ENCODE results near the gene HMCN1. TPM values are rescaled to one million over a fixed set of nuclear protein-coding genes. Genes with fewer than 3 reads are reported as not detected.

The HMCN1 gene
- total and polyA plus RNA-seq, 4 experiments from 2014 or later: 0.19 to 0.29 TPM; not detected in 2

DNA sequence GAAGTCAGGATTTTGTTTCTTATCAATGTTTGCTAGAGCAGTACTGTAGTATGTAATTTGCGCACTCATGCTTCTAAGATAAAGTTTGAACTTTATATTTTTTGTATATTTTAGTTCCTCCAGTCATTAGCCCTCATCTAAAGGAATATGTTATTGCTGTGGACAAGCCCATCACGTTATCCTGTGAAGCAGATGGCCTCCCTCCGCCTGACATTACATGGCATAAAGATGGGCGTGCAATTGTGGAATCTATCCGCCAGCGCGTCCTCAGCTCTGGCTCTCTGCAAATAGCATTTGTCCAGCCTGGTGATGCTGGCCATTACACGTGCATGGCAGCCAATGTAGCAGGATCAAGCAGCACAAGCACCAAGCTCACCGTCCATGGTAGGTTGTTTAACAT is 388.6 kb downstream of the HMCN1 start:
- Mint-ChIP-seq H3K4me1 (no peaks in the 10 kb centered on the region), H3K27me3 (peaks cover 0 to 6% of the 10 kb centered on the region in 2 donors), H3K36me3 (no peaks in the 10 kb centered on the region), H3K9me3 (peaks cover 0 to 2% (median 0%) of the 10 kb centered on the region in 8 donors), H3K27ac (no peak overlapping the region), H3K4me3 (no peak overlapping the region)
- Histone ChIP-seq H3K9me3 (ENCODE audit: control insufficient read depth in 1 of 2, low read length in 2 of 2) (no peaks in the 10 kb centered on the region), H3K4me3 (ENCODE audit: low read length in 2 of 2) (no peak overlapping the region), H3K36me3 (ENCODE audit: insufficient read depth, low read length) (no peaks in the 10 kb centered on the region), H3K4me1 (ENCODE audit: insufficient read depth, low read length) (no peaks in the 10 kb centered on the region), H3K27me3 (ENCODE audit: insufficient read depth, low read length) (no peaks in the 10 kb centered on the region), H3K27ac (ENCODE audit: low read depth, low read length) (no peak overlapping the region)
- intact Hi-C loops (cut with micrococcal nuclease): no loop called here
- ChIA-PET CTCF (ENCODE audit: partially characterized antibody) (no interaction called here), POLR2A (ENCODE audit: partially characterized antibody) (no interaction called here)
- DNase-seq: no peak

DNA sequence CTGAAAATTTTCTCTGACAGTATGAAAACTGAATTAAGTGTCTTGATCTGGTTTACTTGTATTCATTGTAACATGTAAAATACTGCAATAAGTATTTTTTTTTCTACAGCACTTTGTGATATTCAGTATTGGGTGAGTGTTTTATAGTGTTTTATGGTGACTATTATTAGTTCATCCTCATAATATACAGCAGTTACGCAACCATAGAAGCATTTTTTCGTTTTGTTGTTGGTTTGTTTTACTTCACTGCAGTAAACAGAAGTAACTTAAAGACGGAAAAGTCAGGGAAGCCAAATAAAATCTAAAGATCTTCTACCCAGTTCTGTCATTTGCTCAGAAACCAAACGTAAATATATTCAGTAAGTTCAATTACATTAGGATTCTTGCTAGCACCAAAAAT is 390.8 kb downstream of the HMCN1 start:
- Histone ChIP-seq H3K9me3 (ENCODE audit: control insufficient read depth in 1 of 2, low read length in 2 of 2) (no peaks in the 10 kb centered on the region), H3K36me3 (ENCODE audit: insufficient read depth, low read length) (no peaks in the 10 kb centered on the region), H3K4me1 (ENCODE audit: insufficient read depth, low read length) (no peaks in the 10 kb centered on the region), H3K27ac (ENCODE audit: low read depth, low read length) (no peak overlapping the region), H3K27me3 (ENCODE audit: insufficient read depth, low read length) (no peaks in the 10 kb centered on the region), H3K4me3 (ENCODE audit: low read length in 2 of 2) (no peak overlapping the region)
- H3K36me3 Mint-ChIP-seq: no peaks in the 10 kb centered on the region
- H3K4me1 Mint-ChIP-seq: no peaks in the 10 kb centered on the region
- intact Hi-C loops (cut with micrococcal nuclease): no loop called here
- H3K27me3 Mint-ChIP-seq: peaks cover 0 to 6% of the 10 kb centered on the region in 2 donors
- no peak overlapping the region for H3K4me3 Mint-ChIP-seq
- DNase-seq: no peak
- no peak overlapping the region for H3K27ac Mint-ChIP-seq
- ChIA-PET CTCF (ENCODE audit: partially characterized antibody) (no interaction called here), POLR2A (ENCODE audit: partially characterized antibody) (no interaction called here)
- H3K9me3 Mint-ChIP-seq: peaks cover 0 to 2% (median 0%) of the 10 kb centered on the region in 8 donors

DNA sequence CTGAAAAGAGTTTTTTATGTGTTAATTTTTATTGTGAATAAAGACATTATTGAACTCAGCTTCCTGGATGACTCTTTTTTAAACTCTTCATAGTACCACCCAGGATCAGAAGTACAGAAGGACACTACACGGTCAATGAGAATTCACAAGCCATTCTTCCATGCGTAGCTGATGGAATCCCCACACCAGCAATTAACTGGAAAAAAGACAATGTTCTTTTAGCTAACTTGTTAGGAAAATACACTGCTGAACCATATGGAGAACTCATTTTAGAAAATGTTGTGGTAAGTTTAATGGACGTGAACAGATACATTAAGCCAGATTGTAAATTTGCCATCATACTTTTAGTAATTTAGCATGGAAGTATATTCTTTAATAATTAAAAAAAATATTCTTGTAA is 391.3 kb downstream of the HMCN1 start:
- no peaks in the 10 kb centered on the region for H3K9me3 ChIP-seq (ENCODE audit: control insufficient read depth in 1 of 2, low read length in 2 of 2)
- Mint-ChIP-seq H3K9me3 (peaks cover 0 to 2% (median 0%) of the 10 kb centered on the region in 8 donors), H3K36me3 (no peaks in the 10 kb centered on the region), H3K4me1 (no peaks in the 10 kb centered on the region), H3K27ac (no peak overlapping the region), H3K4me3 (no peak overlapping the region), H3K27me3 (peaks cover 0 to 6% of the 10 kb centered on the region in 2 donors)
- no peaks in the 10 kb centered on the region for H3K4me1 ChIP-seq (ENCODE audit: insufficient read depth, low read length)
- CTCF ChIA-PET (ENCODE audit: partially characterized antibody): no interaction called here
- no peak for DNase-seq
- intact Hi-C loops (cut with micrococcal nuclease): no loop called here
- no peak overlapping the region for H3K4me3 ChIP-seq (ENCODE audit: low read length in 2 of 2)
- POLR2A ChIA-PET (ENCODE audit: partially characterized antibody): no interaction called here
- H3K36me3 ChIP-seq (ENCODE audit: insufficient read depth, low read length): no peaks in the 10 kb centered on the region
- no peaks in the 10 kb centered on the region for H3K27me3 ChIP-seq (ENCODE audit: insufficient read depth, low read length)
- H3K27ac ChIP-seq (ENCODE audit: low read depth, low read length): no peak overlapping the region

DNA sequence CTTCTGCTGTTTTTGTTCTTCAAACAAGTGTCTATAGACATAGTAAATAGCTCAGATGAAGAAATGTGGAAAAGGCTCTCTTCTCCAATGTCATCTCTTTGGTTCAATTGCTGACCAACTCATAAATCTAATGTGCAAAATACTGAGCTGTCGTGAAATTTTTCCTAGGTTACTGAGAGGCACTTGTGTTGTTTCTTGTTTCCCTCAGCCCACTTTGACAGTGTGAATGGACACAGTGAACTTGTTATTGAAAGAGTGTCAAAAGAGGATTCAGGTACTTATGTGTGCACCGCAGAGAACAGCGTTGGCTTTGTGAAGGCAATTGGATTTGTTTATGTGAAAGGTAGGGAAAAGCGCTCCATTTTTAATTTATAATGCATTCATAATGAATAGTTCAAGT is 395.6 kb downstream of the HMCN1 start:
- POLR2A ChIA-PET (ENCODE audit: partially characterized antibody): no interaction called here
- CTCF ChIA-PET (ENCODE audit: partially characterized antibody): no interaction called here

DNA sequence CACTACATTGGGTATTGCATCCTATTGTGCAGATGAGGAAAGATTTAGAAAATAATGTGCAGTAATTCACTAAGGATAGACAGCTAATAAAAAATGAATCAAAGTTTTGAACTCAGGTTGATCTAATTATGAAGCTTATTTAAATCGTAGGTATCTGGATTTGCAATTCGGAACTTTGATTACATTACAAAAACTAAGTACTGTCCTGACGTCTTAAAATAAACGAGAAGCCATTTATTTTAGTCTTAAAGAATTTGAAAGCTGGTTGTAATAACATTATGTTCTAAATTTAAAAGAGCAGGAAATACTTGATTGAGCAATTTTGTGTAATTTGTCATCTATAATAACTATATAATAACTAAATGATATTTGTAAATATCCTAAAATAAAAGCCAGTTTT is 404.9 kb downstream of the HMCN1 start:
- Mint-ChIP-seq H3K4me3 (no peak overlapping the region), H3K27me3 (peaks cover 0 to 1% of the 10 kb centered on the region in 2 donors), H3K9me3 (peaks cover 0 to 6% (median 0%) of the 10 kb centered on the region in 8 donors), H3K4me1 (no peaks in the 10 kb centered on the region), H3K27ac (no peak overlapping the region), H3K36me3 (no peaks in the 10 kb centered on the region)
- no peak overlapping the region for H3K27ac ChIP-seq (ENCODE audit: low read depth, low read length)
- no peaks in the 10 kb centered on the region for H3K9me3 ChIP-seq (ENCODE audit: control insufficient read depth in 1 of 2, low read length in 2 of 2)
- H3K27me3 ChIP-seq (ENCODE audit: insufficient read depth, low read length): no peaks in the 10 kb centered on the region
- POLR2A ChIA-PET (ENCODE audit: partially characterized antibody): no interaction called here
- CTCF ChIA-PET (ENCODE audit: partially characterized antibody): interaction anchor here (1.0 kb wide), 1 partner anchor 14 kb away, joined by 3 read pairs; no protein-coding TSS in a partner anchor
- H3K36me3 ChIP-seq (ENCODE audit: insufficient read depth, low read length): no peaks in the 10 kb centered on the region
- H3K4me3 ChIP-seq (ENCODE audit: low read length in 2 of 2): no peak overlapping the region
- intact Hi-C loops (cut with micrococcal nuclease): no loop called here
- no peaks in the 10 kb centered on the region for H3K4me1 ChIP-seq (ENCODE audit: insufficient read depth, low read length)
- DNase-seq: no peak

More for the DNA sequence above, 395.6 kb downstream of the HMCN1 start:
- intact Hi-C loops (cut with micrococcal nuclease): no loop called here
- Histone ChIP-seq H3K36me3 (ENCODE audit: insufficient read depth, low read length) (no peaks in the 10 kb centered on the region), H3K27me3 (ENCODE audit: insufficient read depth, low read length) (no peaks in the 10 kb centered on the region), H3K4me1 (ENCODE audit: insufficient read depth, low read length) (no peaks in the 10 kb centered on the region), H3K27ac (ENCODE audit: low read depth, low read length) (no peak overlapping the region), H3K9me3 (ENCODE audit: control insufficient read depth in 1 of 2, low read length in 2 of 2) (no peaks in the 10 kb centered on the region), H3K4me3 (ENCODE audit: low read length in 2 of 2) (no peak overlapping the region)
- Mint-ChIP-seq H3K27me3 (peaks cover 0 to 3% of the 10 kb centered on the region in 2 donors), H3K4me1 (no peaks in the 10 kb centered on the region), H3K36me3 (no peaks in the 10 kb centered on the region), H3K9me3 (peaks cover 0 to 2% (median 0%) of the 10 kb centered on the region in 8 donors), H3K27ac (no peak overlapping the region), H3K4me3 (no peak overlapping the region)
- DNase-seq: no peak

DNA sequence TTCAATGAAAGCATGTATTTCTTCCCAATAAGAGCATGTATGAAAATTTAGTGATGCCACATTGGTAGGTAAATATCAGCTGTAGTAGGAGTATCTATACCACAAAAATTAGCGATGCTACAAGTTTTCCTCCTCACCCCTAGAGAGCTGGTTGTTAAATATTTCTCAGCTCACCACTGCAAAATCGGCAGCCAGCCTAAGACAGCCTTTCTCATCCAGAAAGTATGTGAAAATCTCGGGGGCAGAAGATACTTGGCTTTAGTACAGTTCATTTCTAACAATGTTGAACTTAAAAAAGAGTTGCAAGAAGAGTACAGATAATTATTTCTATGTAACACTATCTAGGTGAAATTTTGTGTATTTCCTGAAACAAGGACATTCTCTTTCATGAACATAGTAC is 405.5 kb downstream of the HMCN1 start:
- H3K4me1 Mint-ChIP-seq: no peaks in the 10 kb centered on the region
- CTCF ChIA-PET (ENCODE audit: partially characterized antibody): interaction anchor here (1.0 kb wide), 1 partner anchor 14 kb away, joined by 3 read pairs; no protein-coding TSS in a partner anchor
- intact Hi-C loops (cut with micrococcal nuclease): no loop called here

DNA sequence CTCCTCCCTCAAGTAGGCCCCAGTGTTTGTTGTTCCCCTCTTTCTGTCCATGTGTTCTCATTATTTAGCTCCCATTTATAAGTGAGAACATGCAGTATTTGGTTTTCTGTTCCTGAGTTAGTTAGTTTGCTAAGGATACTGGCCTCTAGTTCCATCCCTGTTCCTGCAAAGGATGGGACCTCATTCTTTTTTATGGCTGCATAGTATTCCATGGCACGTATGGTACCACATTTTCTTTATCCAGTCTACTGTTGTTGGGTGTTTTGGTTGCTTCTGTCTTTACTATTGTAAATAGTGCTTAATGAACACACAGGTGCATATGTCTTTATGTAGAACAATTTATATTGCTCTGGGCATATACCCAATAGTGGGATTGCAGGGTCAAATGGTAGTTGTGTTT is 408.0 kb downstream of the HMCN1 start:
- Mint-ChIP-seq H3K36me3 (no peaks in the 10 kb centered on the region), H3K4me1 (no peaks in the 10 kb centered on the region), H3K4me3 (no peak overlapping the region), H3K27ac (no peak overlapping the region), H3K27me3 (no peaks in the 10 kb centered on the region), H3K9me3 (peaks cover 0 to 6% (median 0%) of the 10 kb centered on the region in 8 donors)
- intact Hi-C loops (cut with micrococcal nuclease): no loop called here
- no peak overlapping the region for H3K4me3 ChIP-seq (ENCODE audit: low read length in 2 of 2)
- ChIA-PET POLR2A (ENCODE audit: partially characterized antibody) (no interaction called here), CTCF (ENCODE audit: partially characterized antibody) (no interaction called here)
- no peak for DNase-seq
- no peaks in the 10 kb centered on the region for H3K36me3 ChIP-seq (ENCODE audit: insufficient read depth, low read length)
- no peaks in the 10 kb centered on the region for H3K9me3 ChIP-seq (ENCODE audit: control insufficient read depth in 1 of 2, low read length in 2 of 2)
- no peak overlapping the region for H3K27ac ChIP-seq (ENCODE audit: low read depth, low read length)
- H3K27me3 ChIP-seq (ENCODE audit: insufficient read depth, low read length): no peaks in the 10 kb centered on the region
- no peaks in the 10 kb centered on the region for H3K4me1 ChIP-seq (ENCODE audit: insufficient read depth, low read length)

More for the DNA sequence above, 405.5 kb downstream of the HMCN1 start:
- Mint-ChIP-seq H3K4me3 (no peak overlapping the region), H3K36me3 (no peaks in the 10 kb centered on the region), H3K27me3 (no peaks in the 10 kb centered on the region), H3K27ac (no peak overlapping the region), H3K9me3 (peaks cover 0 to 6% (median 0%) of the 10 kb centered on the region in 8 donors)
- DNase-seq: no peak
- POLR2A ChIA-PET (ENCODE audit: partially characterized antibody): no interaction called here
- no peak overlapping the region for H3K4me3 ChIP-seq (ENCODE audit: low read length in 2 of 2)
- H3K4me1 ChIP-seq (ENCODE audit: insufficient read depth, low read length): no peaks in the 10 kb centered on the region
- H3K27ac ChIP-seq (ENCODE audit: low read depth, low read length): no peak overlapping the region
- H3K27me3 ChIP-seq (ENCODE audit: insufficient read depth, low read length): no peaks in the 10 kb centered on the region
- no peaks in the 10 kb centered on the region for H3K36me3 ChIP-seq (ENCODE audit: insufficient read depth, low read length)
- H3K9me3 ChIP-seq (ENCODE audit: control insufficient read depth in 1 of 2, low read length in 2 of 2): no peaks in the 10 kb centered on the region

DNA sequence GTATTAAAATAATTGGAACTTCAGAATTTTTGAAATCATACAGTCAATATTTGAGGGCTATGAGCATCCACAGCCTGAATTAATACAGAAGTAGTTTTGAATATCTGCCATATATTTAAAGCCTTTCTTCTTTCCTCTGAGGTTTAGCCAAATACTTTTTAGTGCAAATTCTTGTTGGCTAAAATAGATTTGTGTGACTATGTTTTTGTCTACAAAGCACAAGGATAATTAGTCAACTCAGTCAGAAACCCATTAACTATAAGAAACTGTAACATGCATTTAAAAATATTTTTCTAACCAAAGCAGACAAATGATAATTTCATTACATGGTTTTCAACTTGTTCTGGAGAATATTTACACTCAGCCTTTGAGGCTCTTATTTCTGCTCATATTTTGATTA is 408.7 kb downstream of the HMCN1 start:
- Mint-ChIP-seq H3K27me3 (no peaks in the 10 kb centered on the region), H3K9me3 (peaks cover 0 to 6% (median 0%) of the 10 kb centered on the region in 8 donors), H3K27ac (no peak overlapping the region), H3K4me3 (no peak overlapping the region), H3K4me1 (no peaks in the 10 kb centered on the region), H3K36me3 (no peaks in the 10 kb centered on the region)
- H3K27ac ChIP-seq (ENCODE audit: low read depth, low read length): no peak overlapping the region
- ChIA-PET POLR2A (ENCODE audit: partially characterized antibody) (no interaction called here), CTCF (ENCODE audit: partially characterized antibody) (no interaction called here)
- H3K27me3 ChIP-seq (ENCODE audit: insufficient read depth, low read length): no peaks in the 10 kb centered on the region
- no peak overlapping the region for H3K4me3 ChIP-seq (ENCODE audit: low read length in 2 of 2)
- intact Hi-C loops (cut with micrococcal nuclease): no loop called here
- no peak for DNase-seq
- no peaks in the 10 kb centered on the region for H3K9me3 ChIP-seq (ENCODE audit: control insufficient read depth in 1 of 2, low read length in 2 of 2)
- H3K4me1 ChIP-seq (ENCODE audit: insufficient read depth, low read length): no peaks in the 10 kb centered on the region
- H3K36me3 ChIP-seq (ENCODE audit: insufficient read depth, low read length): no peaks in the 10 kb centered on the region

Data from CD4-positive, alpha-beta memory T cell (primary cell).